ENCODE measurements around the gene KLHDC7A.
"Not testable (repeated sequence)": the region's sequence is repeated elsewhere in the genome, so short reads cannot be mapped to it uniquely, and the experiment has no call there.

KLHDC7A gene

DNA sequence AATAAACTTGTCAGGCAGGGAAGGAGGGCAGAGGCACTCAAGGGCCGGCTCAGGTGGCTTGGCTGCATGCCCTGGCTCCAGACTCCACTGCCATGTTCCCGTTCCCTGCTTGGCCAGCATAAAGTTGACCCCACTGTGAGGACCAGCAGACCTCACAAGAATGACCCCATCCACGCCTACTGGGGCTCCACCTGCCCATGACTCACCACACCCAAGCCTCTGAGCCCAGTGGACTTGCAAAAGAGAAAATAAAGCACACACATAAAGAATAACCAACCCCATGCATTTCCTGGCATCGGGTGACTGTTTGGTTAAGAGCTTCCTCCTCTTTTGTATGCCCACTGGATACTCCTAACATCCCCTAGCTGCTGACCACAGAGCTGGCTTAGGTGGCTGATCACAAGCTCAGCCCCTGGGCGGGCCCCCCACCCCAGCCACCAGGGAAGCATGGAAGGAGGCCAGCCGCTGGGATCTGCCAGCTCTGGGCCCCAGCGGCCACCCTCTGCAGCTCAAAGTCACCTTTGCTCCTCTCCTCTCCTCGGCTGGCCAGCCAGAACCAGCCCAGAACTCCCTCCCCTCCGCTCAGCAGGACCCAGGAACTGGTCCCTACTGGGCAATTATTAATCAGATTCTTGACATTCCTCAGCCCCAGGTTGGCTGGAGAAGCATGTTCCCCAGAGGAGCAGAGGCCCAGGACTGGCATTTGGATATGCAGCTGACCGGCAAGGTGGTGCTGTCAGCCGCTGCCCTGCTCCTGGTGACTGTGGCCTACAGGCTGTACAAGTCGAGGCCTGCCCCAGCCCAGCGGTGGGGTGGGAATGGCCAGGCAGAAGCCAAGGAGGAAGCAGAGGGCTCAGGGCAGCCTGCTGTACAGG, at the start of gene KLHDC7A:
Gene KLHDC7A (plus strand): TSS at position 616 of the 875 bp plus-strand sequence. CDS start 52 bp downstream, at position 668.
- no peak for DNase-seq (ENCODE audit: low read depth in 2 of 2)

DNA sequence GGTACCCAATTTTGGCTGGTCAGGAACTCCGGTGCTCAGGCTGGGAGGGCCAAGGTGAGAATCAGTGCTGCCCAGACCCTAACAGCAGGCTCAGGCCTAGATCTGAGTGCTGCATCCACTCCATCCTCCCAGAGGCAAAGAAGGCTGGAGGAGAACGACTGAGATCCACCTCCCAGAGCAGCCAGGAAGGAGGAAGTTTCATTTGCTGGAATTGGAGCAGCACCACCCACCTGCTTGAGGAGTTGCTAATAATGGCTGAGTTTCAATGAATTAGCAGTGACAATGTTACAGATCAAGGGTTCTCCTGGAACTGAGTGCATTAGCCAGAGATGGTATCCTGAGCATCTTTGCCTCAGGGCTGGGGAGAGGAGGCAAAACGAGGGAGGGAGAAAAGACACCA, 46.7 kb upstream of the KLHDC7A start:
- DNase-seq (ENCODE audit: low read depth in 2 of 2) = no peak

DNA sequence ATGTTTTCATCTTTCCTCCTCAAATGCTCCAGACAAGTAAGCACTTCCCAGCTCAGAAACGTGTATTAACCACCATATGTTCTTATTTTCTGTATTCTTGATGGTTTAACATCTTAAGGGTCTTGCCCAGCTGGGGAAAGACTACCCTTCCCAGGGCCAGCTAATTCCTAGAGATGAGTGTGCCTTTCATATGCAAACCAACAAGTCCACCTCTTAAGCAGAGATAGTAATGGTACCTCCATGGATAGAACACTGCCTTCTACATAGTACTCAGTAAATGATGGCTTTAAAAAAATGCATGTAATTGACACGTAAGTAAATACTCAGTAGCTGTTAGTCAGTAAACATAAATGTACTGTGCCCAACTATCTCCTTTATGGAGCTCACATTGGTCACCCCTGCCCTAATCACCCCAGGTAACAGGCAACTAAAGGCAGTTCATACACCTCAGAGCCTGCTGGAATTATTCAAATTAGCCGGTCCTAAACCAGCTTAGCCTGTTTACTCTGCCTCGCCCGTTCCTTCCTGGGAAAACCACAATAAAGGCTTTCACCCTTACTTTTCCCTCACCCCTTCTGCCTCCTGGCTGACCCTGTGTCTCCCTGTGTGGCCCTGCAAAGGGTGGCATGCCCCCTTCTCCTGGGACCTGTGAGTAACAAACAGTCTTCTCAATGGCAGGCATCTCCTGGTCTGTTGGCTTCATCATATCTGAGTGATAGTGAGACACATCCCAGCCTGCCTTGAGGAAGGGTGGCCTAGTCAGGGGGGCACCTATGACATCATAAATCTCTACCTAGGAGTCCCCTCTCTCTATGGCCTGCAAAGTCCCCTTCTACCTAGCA, 40.1 kb upstream of the KLHDC7A start:
- DNase-seq (ENCODE audit: low read depth in 2 of 2) = no peak

DNA sequence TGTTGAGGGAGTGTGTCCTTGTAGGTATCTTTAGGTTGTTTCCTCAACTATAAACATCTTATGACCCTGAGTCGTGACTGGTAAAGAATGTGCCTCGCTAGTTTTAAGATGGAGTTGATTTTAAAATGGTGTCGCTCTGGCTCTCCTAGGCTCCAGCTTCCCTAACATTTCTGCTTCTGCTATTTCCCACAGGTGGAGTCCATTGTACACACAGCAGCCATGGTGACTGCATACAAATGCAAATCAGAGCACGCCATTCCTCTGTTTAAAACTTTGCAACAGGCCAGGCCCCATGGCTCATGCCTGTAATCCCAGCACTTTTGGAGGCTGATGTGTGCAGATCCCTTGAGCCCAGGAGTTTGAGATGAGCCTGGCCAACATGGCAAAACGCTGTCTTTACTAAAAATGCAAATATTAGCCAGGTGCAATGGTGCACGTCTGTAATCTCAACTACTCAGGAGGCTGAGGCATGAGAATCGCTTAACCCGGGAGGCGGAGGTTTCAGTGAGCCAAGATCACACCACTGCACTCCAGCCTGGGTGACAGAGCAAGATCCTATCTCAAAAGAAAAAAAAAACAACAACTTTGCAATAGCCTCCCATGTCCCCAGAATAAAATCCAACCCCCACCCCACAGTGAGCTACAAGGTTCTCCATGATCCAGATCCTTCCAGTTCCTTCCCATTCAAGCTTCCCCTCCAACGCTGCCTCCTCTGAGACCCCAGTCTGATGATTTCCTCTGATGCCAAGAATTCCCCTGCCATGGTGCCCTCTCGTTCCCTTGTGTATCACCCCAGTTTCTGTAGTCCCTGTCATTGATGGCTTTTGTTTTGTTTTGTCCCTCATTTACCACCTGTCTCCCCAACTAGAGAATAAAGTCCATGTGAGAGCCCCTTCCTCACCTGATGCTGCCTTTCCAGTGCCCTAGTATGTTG, 36.9 kb upstream of the KLHDC7A start:
- no peak for DNase-seq (ENCODE audit: low read depth in 2 of 2)

DNA sequence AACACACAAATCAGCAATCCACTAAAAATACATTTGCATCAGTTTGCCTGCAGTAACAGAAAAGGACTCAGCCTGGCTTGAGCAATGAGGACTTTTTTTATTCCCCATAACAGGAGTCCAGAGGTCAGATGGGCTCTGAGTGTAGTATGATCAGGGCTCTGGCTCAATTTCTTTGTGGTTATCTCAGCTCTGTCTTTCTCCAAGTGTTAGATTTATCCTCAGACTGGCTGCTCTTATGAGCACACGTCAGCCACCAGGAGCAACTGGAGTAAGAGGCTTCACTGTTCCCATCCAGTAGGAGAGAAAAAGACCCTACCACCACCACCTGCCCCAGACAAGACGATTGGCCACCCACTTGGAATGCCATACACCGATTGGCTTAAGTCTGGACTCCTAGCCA, 36.2 kb upstream of the KLHDC7A start:
- DNase-seq (ENCODE audit: low read depth in 2 of 2) = no peak

DNA sequence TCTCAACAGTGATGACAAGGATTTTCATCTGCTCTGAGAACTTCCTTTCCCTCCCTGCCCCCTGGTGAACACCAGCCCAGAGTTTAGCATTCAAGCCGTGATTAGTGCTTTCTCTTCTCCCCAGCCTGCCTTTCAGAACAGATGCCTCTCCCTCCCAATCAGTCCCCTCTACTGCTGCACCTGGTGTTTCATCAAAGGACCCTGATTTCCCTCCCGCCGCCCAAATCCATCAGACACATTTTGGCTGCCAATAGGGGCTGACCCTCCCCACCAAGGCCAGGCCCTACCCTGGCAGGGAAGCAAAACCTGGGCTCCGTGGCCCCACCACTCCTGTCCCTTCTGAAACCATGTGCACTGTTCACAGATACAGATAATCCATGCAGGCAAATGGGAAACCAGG, 34.0 kb upstream of the KLHDC7A start:
- no peak for DNase-seq (ENCODE audit: low read depth in 2 of 2)

DNA sequence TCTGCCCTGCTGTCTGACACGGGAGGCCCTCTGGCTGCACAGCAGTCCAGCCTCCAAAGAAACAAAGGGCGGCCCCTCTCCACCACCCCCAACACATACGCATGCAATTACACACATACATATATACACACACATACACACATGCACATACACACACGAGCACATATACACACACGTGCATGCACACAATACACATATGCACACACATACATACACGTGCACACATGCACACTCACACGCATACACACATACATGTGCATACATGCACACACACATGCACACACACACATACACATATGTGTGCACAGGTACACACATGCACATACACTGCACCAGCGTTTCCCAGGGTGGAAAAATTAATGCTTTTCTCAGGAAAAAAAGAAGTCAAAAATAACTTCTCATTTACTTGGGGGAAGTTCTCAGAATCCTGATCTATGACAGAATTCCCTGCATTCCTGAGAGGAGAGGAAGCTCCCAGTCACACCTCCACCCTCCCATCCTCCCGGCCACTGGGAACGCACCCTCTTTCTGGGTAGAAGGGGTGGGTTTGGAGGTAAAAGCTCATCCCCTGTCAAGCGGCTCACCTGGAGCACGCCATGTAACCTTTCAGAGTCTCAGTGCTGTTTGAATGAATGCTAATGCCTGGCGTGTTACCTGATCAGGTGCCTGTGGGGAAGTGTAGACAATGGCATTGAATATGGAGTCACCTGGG, 33.1 kb upstream of the KLHDC7A start:
- no peak for DNase-seq (ENCODE audit: low read depth in 2 of 2)

DNA sequence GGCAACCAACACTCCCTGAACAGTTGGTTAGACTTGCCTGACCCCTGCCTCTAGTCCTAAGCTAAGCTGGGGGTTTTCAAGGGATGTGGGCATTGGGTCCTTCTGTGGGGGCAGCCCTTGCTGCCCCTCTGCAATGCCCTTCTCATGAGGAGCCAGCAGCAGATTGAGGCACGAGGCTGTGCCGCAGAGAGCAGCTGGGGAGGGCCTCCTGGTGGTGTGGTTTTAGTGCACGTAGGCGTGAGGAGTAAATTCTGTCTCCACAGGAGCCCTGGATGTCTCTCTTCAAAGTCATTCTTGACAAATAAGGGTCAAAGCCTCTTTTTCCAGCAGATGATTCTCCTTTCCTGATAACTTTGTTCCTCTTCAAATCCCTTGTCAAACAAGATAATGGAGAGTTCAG, 31.8 kb upstream of the KLHDC7A start:
- no peak for DNase-seq (ENCODE audit: low read depth in 2 of 2)

DNA sequence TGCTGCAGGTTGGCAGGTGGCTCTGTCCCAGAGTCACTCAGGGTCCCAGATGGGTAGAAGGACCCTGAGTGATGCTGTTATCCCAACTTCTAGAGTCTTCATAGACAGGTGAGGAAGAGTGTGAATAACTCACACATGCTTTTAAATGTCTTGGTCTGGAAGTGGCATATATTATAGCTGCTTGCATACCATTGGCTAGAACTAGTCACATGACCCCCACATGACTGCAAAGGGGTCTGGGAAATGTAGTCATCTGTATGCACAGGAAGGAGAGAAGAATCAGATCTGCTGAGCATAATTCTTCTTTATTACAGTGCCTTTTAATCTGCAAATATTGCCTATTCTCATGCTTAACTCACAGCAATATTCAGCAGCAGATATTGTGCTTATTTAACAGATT, 28.2 kb upstream of the KLHDC7A start:
- DNase-seq (ENCODE audit: low read depth in 2 of 2) = no peak

DNA sequence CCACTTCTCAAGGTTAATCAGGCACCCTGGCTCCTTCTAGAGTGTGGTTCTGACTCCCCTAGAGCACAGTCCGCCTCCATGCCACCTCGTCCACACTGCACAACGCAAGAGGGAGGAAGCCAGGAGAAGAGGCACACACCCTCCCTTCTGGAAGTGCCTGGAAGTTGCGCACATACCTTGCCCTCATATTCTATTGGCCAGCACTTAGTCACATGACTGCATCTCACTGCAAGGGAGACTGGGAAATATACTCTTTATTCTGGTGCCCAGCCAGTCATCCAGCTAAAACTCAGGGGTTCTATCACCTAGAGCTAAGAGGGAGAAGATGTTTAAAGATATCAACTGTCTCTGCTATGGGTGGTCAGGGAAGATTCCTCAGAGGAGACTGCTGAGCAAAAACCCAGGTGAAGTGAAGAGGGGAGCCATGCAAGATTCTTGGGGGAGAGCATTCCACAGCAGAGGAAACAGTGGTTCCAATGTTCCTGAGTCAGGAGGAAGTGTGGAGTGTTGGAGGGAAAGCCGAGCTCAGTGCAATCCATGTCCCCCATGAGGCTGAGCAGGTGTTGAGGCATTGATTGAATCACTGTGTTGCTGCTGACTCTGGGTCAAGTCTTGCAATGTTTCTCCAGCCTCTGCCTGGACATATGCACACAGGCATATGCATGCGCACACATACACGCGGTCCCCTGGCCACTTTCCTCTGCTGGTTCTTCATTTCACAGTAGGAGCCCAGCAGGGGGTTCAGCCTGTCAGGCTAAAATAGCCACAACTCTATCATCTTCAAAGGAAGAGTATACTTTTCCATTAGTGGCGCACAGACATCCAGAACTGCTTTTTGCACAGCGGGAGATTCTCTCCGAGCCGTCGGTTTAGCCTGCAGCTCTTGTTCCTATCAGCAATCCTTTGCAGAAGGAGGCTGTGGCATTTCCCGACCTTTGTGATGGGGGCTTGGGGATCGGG, 22.3 kb upstream of the KLHDC7A start:
- no peak for DNase-seq (ENCODE audit: low read depth in 2 of 2)

DNA sequence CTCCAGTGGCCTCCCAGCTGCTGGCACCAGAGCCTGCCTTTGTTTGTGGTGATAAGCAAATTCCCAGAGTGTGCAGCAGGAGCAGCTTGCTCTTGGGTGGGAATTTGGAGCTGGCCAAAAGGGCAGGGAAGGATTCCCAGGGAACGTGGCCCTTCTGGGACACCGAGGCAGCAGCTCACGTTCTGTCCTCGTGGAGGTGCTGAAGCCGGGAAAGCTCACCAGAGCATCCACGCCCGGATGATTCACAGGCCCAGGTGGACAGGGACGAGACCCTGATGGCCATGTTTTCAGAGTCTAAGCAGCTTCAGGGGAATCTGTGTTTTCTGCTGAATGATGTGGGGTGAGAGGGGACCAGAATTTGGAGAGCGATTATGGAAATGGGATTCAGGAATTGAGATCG, 19.1 kb upstream of the KLHDC7A start:
- DNase-seq (ENCODE audit: low read depth in 2 of 2) = no peak

DNA sequence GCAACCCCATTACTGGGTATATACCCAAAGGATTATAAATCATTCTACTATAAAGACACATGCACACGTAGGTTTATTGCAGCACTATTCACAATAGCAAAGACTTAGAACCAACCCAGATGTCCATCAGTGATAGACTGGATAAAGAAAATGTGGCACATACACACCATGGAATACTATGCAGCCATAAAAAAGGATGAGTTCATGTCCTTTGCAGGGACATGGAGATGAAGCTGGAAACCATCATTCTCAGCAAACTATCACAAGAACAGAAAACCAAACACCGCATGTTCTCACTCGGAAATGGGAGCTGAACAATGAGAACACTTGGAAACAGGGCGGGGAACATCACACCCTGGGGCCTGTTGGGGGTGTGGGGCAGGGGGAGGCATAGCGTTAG, 18.2 kb upstream of the KLHDC7A start:
- not testable (repeated sequence) for DNase-seq (ENCODE audit: low read depth in 2 of 2)

DNA sequence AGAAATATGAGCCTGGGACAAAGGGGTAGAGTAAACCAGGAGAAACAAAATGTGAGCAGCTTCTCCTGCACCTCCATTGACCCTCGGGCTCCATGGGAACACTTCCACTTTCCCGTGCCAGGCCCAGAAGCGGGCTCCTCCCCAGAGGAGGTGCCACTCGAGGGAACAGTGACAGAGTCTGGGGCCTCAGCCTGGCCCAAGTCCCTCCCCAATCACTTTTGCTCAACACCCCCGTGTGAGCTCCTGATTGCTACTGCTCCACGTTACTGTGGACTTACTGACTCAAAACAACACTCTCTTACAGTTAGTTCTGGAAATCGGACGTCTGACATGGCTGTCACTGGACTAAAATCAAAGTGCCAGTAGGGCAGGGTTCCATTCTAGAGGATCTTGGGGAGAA, 17.7 kb upstream of the KLHDC7A start:
- DNase-seq (ENCODE audit: low read depth in 2 of 2) = no peak

DNA sequence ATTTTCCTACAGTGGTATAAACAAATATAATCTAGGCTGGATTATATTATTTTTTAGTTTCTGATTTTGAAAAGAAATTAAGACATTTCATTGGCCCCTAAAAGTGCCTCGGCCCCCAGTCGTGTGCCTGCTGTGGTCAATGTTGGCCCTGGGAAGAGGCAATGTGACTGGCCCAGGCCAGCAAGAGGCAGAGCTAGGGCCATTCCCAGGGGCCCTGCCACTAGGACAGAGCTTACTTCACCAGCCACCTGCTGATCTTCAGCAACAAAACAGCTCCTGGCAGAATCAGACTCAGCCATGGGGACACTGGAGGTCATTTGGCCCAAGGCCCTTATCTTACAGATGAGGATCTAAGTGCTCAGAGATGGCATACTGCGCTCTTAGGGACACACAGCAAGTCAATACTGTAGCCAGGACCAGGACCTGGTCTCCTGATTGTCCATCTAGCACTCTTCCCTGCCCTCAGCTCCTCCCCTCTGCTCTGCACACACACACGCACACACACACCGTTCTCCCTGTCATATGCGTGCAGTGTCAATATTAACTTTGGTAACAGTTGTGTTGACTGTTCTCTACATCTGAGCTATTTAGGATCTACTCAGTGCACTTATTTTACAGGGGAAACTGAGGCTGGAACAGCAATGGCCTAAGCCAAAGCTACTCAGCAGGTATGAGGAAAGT, 16.6 kb upstream of the KLHDC7A start:
- no peak for DNase-seq (ENCODE audit: low read depth in 2 of 2)

DNA sequence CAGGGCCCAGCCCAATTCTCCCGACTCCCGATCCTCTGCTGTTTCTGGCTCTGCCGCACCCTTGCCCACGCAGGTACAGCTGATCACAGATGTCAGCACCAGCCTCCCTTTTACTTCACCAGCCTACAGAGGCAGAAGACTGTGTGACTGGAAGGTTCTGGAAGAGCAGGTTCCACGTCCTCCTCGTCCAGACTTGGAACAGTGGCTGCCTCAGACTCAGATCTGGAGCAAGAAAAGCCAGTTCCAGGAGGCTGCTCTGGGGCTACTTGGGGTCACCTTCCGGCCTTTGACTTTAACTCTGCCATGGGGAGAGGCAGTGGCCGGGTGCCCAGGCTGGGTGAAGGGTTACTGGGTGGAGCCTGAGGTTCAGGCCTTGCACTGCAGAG, 16.1 kb upstream of the KLHDC7A start:
- no peak for DNase-seq (ENCODE audit: low read depth in 2 of 2)

DNA sequence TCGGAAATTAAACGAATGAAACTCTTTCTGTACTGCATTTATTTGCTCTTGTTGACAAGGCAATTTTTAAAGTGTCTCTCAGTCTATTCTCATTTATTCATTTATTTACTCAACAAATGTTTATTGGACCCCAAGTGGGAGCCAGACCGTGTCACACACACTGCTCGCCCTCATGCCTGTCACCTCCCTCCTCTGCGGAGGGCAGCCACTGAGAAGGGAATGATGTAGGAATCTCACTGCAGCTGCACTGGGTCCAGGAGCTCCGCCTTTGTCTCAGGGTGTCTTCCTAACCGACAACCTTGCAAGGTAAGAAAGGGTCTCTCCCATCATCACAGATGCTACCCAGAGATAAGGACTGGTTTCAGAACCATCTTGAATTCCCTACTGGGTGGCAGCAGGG, 14.1 kb upstream of the KLHDC7A start:
- DNase-seq (ENCODE audit: low read depth in 2 of 2) = no peak

DNA sequence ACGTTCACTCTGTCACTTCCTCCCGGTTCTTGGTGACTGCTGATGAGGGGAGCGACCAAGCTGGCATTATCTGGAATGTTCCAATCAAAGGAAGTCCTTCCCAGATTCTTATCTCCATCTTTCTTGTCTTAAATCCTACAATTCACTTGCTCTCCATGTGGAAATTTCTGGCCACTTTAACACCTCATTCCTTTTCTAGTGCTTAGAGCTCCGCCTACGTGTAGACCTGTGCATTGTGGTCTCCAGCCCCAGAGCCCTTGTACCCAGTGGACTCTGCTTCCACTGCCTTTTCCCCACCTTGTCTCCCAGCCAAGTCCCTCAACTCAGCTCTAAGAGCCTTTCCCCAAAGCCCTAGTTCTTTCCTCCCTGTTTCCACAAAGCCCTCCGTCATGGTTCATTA, 12.2 kb upstream of the KLHDC7A start:
- no peak for DNase-seq (ENCODE audit: low read depth in 2 of 2)

DNA sequence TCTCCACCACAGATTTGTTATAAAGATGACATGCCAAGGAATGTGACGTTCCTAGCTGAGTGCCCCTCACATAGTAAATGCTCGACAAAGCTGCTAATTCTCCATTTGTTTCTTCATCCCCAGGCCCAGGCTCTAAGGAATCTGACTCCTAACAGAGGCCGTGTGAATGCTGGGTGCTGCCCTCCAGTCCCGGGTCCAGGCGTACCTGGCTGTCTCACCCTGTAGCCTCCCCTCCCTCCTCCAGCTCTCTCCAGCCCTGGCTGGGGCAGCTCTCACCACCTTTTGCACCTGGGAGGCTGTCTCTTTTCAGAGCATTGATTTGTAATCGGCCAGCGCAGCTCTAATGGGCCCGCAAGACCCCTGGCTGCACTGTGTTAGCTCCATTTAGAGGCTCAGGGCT, 11.2 kb upstream of the KLHDC7A start:
- DNase-seq (ENCODE audit: low read depth in 2 of 2) = no peak

DNA sequence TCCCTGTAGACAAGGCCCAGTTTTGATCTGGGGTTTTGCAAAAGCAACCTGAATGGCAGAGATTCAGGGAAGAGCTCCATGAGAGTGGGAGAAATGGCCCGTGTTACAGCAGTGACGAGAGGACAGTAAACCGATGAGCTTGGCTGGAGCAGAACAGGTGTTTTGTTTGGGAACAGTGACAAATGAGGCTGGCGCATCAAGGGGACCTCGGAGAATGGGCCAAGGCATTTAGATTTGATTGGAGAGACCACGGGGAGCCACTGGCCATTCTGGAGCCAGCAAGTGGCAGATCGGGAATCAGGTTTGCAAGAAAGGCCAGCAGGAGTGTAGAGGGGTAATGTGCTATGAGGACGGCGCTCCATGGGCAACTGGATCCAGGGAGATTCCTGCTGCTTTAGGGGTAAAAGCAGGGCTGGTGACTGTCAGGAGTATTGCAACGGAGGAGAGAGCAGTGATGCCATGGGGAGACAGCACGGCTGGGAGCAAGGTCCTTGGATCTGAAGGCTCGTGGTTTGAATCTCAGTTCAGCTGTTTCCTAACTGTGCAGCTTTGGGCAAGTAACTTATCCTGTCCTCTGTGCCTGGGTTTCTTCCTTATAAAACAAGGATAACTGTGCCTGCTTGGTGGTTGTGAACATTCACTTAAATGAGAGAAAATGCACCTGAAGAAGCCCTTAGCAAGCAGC, 9.9 kb upstream of the KLHDC7A start:
- DNase-seq (ENCODE audit: low read depth in 2 of 2) = no peak

Measured in stimulated activated CD4-positive, alpha-beta T cell treated with anti-CD3 and anti-CD28 coated beads, Interleukin-1b, Interleukin-23, amount 100 ng/mL, for 4 hours (primary cell).